Keratinocyte (primary cell): ENCODE results near the gene MAGI1.

ENCODE experiments used
- EZH2 ChIP-seq: IDR thresholded peaks from one replicate; pipeline ENCODE4 v1.6.1; 2012; ENCODE audit warnings: inconsistent platforms, mild to moderate bottlenecking, low read length, moderate library complexity
- TF ChIP-seq, protein P1 (sequence below), 3 experiments: IDR thresholded peaks in 1 of 3; conservative IDR thresholded peaks in 1 of 3; optimal IDR thresholded peaks in 1 of 3; 2 replicates in 2 of 3; 3 replicates in 1 of 3; pipeline versions ENCODE3 to v1.5.1; 2011; ENCODE audit warnings: low read length in 3 of 3, mild to moderate bottlenecking in 3 of 3, moderate library complexity in 2 of 3, control low read depth in 1 of 3, inconsistent platforms in 1 of 3; ENCODE audit not compliant: insufficient read depth in 2 of 3; ENCODE audit errors: extremely low read depth in 1 of 3

DNA sequence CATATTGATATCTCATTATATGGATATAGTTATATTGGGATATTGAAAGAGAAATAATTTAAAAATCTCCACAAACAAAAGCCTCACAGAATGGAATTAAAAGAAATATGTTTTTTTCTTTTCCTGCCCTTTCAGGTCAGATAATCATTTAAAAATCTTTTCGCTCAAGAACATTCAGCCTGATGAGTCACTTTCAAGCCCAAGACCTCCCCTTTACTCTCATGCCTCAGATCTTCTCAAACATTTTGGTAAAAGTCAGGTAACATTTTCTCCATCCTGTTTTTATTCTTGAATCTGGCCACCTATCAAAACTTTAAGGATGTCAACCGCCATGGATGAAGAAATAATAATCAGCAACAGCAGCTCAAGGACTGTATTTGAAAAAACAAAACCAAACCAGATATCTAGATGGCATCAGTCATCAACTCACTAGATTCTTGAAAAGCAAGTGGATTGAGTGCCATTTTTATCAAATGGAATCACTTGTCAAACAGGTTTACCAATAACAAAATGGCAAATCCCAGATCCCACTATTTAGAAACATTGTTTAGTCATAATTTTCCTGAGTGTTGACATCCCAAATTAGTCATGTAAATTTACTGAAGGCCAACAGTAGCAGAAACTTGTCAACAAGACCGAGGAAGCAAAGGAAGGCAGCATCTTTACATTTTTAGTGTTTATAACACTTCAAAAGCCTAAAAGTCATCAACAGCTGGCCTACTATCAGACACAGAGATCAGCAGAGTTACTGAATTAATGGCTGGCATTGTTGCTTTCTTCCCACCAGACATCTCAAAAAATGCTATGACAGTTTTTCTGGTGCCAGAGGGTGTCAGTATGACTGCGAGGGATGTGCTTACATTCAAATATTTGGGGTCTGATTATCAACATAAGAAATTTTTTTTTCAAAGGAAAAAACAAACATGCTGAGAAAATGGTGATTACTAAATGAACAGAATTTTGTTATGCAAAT, 444.7 kb downstream of the MAGI1 start:
- TF ChIP-seq, protein P1, sequence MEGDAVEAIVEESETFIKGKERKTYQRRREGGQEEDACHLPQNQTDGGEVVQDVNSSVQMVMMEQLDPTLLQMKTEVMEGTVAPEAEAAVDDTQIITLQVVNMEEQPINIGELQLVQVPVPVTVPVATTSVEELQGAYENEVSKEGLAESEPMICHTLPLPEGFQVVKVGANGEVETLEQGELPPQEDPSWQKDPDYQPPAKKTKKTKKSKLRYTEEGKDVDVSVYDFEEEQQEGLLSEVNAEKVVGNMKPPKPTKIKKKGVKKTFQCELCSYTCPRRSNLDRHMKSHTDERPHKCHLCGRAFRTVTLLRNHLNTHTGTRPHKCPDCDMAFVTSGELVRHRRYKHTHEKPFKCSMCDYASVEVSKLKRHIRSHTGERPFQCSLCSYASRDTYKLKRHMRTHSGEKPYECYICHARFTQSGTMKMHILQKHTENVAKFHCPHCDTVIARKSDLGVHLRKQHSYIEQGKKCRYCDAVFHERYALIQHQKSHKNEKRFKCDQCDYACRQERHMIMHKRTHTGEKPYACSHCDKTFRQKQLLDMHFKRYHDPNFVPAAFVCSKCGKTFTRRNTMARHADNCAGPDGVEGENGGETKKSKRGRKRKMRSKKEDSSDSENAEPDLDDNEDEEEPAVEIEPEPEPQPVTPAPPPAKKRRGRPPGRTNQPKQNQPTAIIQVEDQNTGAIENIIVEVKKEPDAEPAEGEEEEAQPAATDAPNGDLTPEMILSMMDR (optimal IDR thresholded peaks at IDR 0.05 in 1 of 3, IDR thresholded peaks at IDR 0.05 in 1 of 3, conservative IDR thresholded peaks at IDR 0.05 in 1 of 3; ENCODE audit: extremely low read depth in 1 of 3, insufficient read depth in 2 of 3, low read length in 3 of 3), result no peak
- TF ChIP-seq EZH2, result no peak
